Measurements from ENCODE around the gene ATP13A2. TPM values are rescaled to one million over a fixed set of nuclear protein-coding genes. Genes with fewer than 3 reads are reported as not detected.

Gene ATP13A2
- 25.3 to 30.5 TPM (median 28.1 TPM) in 5 replicates for total RNA-seq (2022; extraction: Qiagen RNA extraction)

GRCh38 chr1:17011439-17012307 lies at the start of gene ATP13A2:
TSS of gene ATP13A2 (minus strand) at chr1:17011928. CDS start at chr1:17011738, 190 bp downstream.

GRCh38 chr1:17053685-17054410 lies 42.1 kb upstream of the ATP13A2 start, which contains the start of gene SDHB:
TSS of gene SDHB (minus strand) at chr1:17054032. CDS start at chr1:17054019, 13 bp downstream.

GRCh38 chr1:16980473-16981268 lies 31.1 kb downstream of the ATP13A2 start, which contains the start of gene MFAP2:
TSS of gene MFAP2 (minus strand) at chr1:16980620. CDS start at chr1:16978273, 2,347 bp downstream.

Other genes starting within 250 kb of the ATP13A2 start
- 4.0 to 44.9 TPM (median 4.2 TPM) in 4 of 5 replicates, not detected in the other for gene RNU1-2, start 115.9 kb downstream of the ATP13A2 start, total RNA-seq (2022; extraction: Qiagen RNA extraction)
- gene CROCC, start 90.0 kb downstream of the ATP13A2 start, total RNA-seq (2022; extraction: Qiagen RNA extraction) = 6.4 to 9.6 TPM (median 7.0 TPM) in 5 replicates
- 0.85 to 1.4 TPM (median 0.93 TPM) in 5 replicates for gene MFAP2, start 31.3 kb downstream of the ATP13A2 start, total RNA-seq (2022; extraction: Qiagen RNA extraction)
- gene SDHB, start 42.1 kb upstream of the ATP13A2 start, total RNA-seq (2022; extraction: Qiagen RNA extraction) = 98.7 to 108 TPM (median 102 TPM) in 5 replicates
- 0.84 to 1.2 TPM (median 0.98 TPM) in 5 replicates for gene PADI2, start 107.5 kb upstream of the ATP13A2 start, total RNA-seq (2022; extraction: Qiagen RNA extraction)
- 1.0 to 1.4 TPM (median 1.1 TPM) in 5 replicates for gene PADI1, start 193.2 kb upstream of the ATP13A2 start, total RNA-seq (2022; extraction: Qiagen RNA extraction)
- gene PADI3, start 237.2 kb upstream of the ATP13A2 start, total RNA-seq (2022; extraction: Qiagen RNA extraction) = 0.71 to 1.0 TPM (median 0.84 TPM) in 5 replicates

All from A549 treated with AZD2906 at 1 μM for 4 hours (cell line).